ENCODE data around the gene PDZRN3. TPM values are rescaled to one million over a fixed set of nuclear protein-coding genes. Genes with fewer than 3 reads are reported as not detected.

The PDZRN3 gene
- total and polyA plus RNA-seq, 2 donors (not counting 3 experiments of a cell fraction or from before 2014, with no cell fraction given), result not detected

GRCh38 chr3:73442152-73442551 is 182.6 kb downstream of the PDZRN3 start:
- H3K9me3 ChIP-seq (replicated peaks; ENCODE audit: control insufficient read depth, insufficient read depth, low read length), result no peaks in the 10 kb centered on the region
- no peak overlapping the region for H3K27ac ChIP-seq (ENCODE audit: insufficient read depth, low read depth, low read length)
- no peaks in the 10 kb centered on the region for H3K4me1 ChIP-seq (ENCODE audit: control insufficient read depth, extremely low read depth, insufficient read depth, low read length)
- no peak overlapping the region for H3K9ac ChIP-seq (replicated peaks; ENCODE audit: extremely low read depth, insufficient read depth, low read length)
- no peak for TF ChIP-seq JUN (IDR thresholded peaks at IDR 0.05; ENCODE audit: borderline replicate concordance, insufficient read depth, insufficient read length, low read depth)
- TF ChIP-seq GATA2 (IDR thresholded peaks at IDR 0.05; ENCODE audit: insufficient read depth, insufficient read length, low read depth, low read length), result no peak
- TF ChIP-seq POLR2AphosphoS5 (IDR thresholded peaks at IDR 0.05; ENCODE audit: insufficient read depth, low read depth, low read length), result no peak
- no peak for TF ChIP-seq POLR2A (IDR thresholded peaks at IDR 0.05; ENCODE audit: low read depth, low read length)
- TF ChIP-seq EZH2 (IDR thresholded peaks at IDR 0.05; ENCODE audit: borderline replicate concordance, low read depth, low read length, severe bottlenecking), result no peak
- no peak for TF ChIP-seq MAX (IDR thresholded peaks at IDR 0.05; ENCODE audit: insufficient read depth, insufficient read length)
- TF ChIP-seq MYC (IDR thresholded peaks at IDR 0.05; ENCODE audit: low read depth, low read length), result no peak
- no peak for TF ChIP-seq FOS (IDR thresholded peaks at IDR 0.05; ENCODE audit: borderline replicate concordance, insufficient read depth, low read length)
- TF ChIP-seq, protein P1, sequence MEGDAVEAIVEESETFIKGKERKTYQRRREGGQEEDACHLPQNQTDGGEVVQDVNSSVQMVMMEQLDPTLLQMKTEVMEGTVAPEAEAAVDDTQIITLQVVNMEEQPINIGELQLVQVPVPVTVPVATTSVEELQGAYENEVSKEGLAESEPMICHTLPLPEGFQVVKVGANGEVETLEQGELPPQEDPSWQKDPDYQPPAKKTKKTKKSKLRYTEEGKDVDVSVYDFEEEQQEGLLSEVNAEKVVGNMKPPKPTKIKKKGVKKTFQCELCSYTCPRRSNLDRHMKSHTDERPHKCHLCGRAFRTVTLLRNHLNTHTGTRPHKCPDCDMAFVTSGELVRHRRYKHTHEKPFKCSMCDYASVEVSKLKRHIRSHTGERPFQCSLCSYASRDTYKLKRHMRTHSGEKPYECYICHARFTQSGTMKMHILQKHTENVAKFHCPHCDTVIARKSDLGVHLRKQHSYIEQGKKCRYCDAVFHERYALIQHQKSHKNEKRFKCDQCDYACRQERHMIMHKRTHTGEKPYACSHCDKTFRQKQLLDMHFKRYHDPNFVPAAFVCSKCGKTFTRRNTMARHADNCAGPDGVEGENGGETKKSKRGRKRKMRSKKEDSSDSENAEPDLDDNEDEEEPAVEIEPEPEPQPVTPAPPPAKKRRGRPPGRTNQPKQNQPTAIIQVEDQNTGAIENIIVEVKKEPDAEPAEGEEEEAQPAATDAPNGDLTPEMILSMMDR (IDR thresholded peaks at IDR 0.05; ENCODE audit: extremely low read depth in 1 of 2, insufficient read depth in 1 of 2, low read depth in 1 of 2, low read length in 2 of 2), result no peak
- intact Hi-C loops (cut with micrococcal nuclease) (no loop called here), dilution Hi-C loops (cut with MboI; ENCODE audit: extremely low pct_ligation_motif_present, low sequenced_read_pairs) (no loop called here)
- H3K79me2 ChIP-seq (ENCODE audit: control insufficient read depth, insufficient read depth, low read length), result no peaks in the 10 kb centered on the region
- no peak overlapping the region for H3K4me3 ChIP-seq (replicated peaks in 1 of 3; ENCODE audit: insufficient read depth in 1 of 3, low read depth in 1 of 3, low read length in 3 of 3)
- H2AFZ ChIP-seq (ENCODE audit: low read depth, low read length), result no peak overlapping the region
- H3K9me1 ChIP-seq (replicated peaks; ENCODE audit: control insufficient read depth, extremely low read depth, insufficient read depth, low read length), result no peaks in the 10 kb centered on the region
- FAIRE-seq, result no peak
- no peak for DNase-seq (ENCODE audit: low read depth, low spot score)
- H3K27me3 ChIP-seq (ENCODE audit: control insufficient read depth in 2 of 2, insufficient read depth in 2 of 2, low read length in 2 of 2), result no peaks in the 10 kb centered on the region
- POLR2A ChIA-PET, result no interaction called here
- H3K4me2 ChIP-seq (ENCODE audit: insufficient read depth, low read length), result no peak overlapping the region
- H4K20me1 ChIP-seq (replicated peaks; ENCODE audit: control insufficient read depth, extremely low read depth, insufficient read depth, low read length), result no peaks in the 10 kb centered on the region
- no TSS peak for BruUV-seq (replicated peaks)
- CTCF ChIA-PET, result no interaction called here
- H3K36me3 ChIP-seq (ENCODE audit: control insufficient read depth in 2 of 2, extremely low read depth in 1 of 2, insufficient read depth in 2 of 2, low read length in 2 of 2), result no peaks in the 10 kb centered on the region
